Large intestine (tissue), 3 donors: ENCODE results near the gene ACVRL1. TPM values are rescaled to one million over a fixed set of nuclear protein-coding genes. Genes with fewer than 3 reads are reported as not detected.

Source experiments
- DNase-seq, 2 donors: peaks; one replicate each; pipeline versions ENCODE4 v3.0.0 to v3.0.0-alpha.2; 2013
- H3K27ac ChIP-seq: one replicate; pipeline ENCODE4 v1.5.1; 2013; ENCODE audit warnings: low read length
- H3K27me3 ChIP-seq: 2 replicates; pipeline ENCODE4 v1.6.1; 2013; ENCODE audit warnings: low read length; ENCODE audit not compliant: control insufficient read depth, insufficient read depth
- H3K36me3 ChIP-seq: 2 replicates; pipeline ENCODE4 v1.6.1; 2013; ENCODE audit warnings: low read length; ENCODE audit not compliant: control insufficient read depth, insufficient read depth
- H3K4me1 ChIP-seq: one replicate; pipeline ENCODE4 v1.6.1; 2013; ENCODE audit warnings: low read length; ENCODE audit not compliant: control insufficient read depth, insufficient read depth
- H3K4me3 ChIP-seq: one replicate; pipeline ENCODE4 v1.5.1; 2013; ENCODE audit warnings: low read length
- H3K9me3 ChIP-seq: one replicate; pipeline ENCODE4 v1.6.1; 2013; ENCODE audit warnings: mild to moderate bottlenecking, low read depth, low read length, moderate library complexity; ENCODE audit not compliant: control insufficient read depth
- WGBS: methylation state at CpG from one replicate; pipeline ENCODE4 v1.1.5; 2013; ENCODE audit warnings: low lambda C conversion rate; ENCODE audit not compliant: insufficient coverage; 5-methylcytosine and 5-hydroxymethylcytosine counted together
- polyA plus RNA-seq: library from polyadenylated mRNA; unstranded; fragments of 120-200 nt; gene quantifications from one replicate; pipeline ENCODE4 v1.2.1, GENCODE V29; 2013

Gene ACVRL1
- polyA plus RNA-seq, 1 donor, result 17.7 TPM

DNA sequence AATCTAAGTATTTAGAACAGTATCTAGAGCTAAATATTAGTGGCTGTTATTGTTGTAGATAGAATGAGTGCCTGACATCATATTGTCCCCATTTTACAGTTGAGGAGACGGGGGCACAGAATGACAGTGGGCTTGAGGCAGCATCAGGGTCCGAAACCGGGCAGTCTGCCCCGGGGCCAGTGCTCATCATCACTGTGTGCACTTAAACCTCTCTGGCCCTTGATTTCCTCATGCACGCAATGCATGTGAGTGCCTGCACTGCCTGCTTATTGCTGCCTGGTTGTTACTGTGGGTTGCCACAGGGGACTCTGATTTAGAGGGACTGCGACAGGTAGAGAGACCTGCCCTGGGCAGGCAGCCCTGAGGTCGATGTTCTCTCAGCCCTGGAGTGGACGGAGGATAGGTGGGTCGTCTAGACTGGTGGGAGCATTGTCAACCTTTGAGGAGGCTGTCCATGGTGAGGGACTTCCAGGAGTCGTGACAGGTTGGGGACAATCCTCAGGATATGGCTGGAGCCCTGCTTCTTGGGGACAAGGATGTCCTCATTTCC is 9.8 kb downstream of the ACVRL1 start:
- Histone ChIP-seq H3K4me1 (peaks cover 8% of the 10 kb centered on the region), H3K4me3 (no peak overlapping the region), H3K27ac (no peak overlapping the region), H3K36me3 (no peaks in the 10 kb centered on the region), H3K27me3 (no peaks in the 10 kb centered on the region), H3K9me3 (peaks cover 3% of the 10 kb centered on the region)
- no CpG with 5 or more reads among the region's 10 CpGs for WGBS
- DNase-seq, result no peak

- no peak for DNase-seq
- WGBS, result no CpG with 5 or more reads among the region's 16 CpGs
- Histone ChIP-seq H3K27ac (no peak overlapping the region), H3K36me3 (no peaks in the 10 kb centered on the region), H3K4me3 (no peak overlapping the region), H3K27me3 (no peaks in the 10 kb centered on the region), H3K4me1 (peaks cover 16% of the 10 kb centered on the region), H3K9me3 (peaks cover 3% of the 10 kb centered on the region)
Observed at GRCh38 chr12:51917746-51918453, 10.6 kb downstream of the ACVRL1 start.

DNA sequence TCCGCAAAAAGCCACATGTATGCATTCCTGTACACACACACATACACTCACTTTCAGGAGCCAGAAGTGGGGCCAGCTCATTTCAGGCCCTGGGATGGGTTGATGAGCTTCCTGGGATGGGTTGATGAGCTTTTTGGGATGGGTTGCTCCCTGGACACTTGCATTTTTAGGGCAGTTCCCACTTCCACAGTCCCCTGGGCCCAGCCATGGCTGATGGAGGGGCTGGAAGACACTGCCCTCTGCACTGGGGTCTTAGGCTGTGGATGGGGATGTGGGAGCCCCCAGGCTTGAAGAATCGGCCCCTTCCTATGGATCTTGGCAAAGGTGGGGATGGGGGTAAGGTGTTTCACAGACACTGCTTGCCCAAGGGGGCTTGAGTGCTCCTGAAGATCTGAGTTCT is 12.7 kb downstream of the ACVRL1 start:
- no CpG with 5 or more reads among the region's 2 CpGs for WGBS
- Histone ChIP-seq H3K27ac (no peak overlapping the region), H3K27me3 (no peaks in the 10 kb centered on the region), H3K9me3 (peaks cover 3% of the 10 kb centered on the region), H3K4me3 (no peak overlapping the region), H3K4me1 (peaks cover 23% of the 10 kb centered on the region), H3K36me3 (no peaks in the 10 kb centered on the region)
- DNase-seq, result no peak

GRCh38 chr12:51921017-51921725 is 13.9 kb downstream of the ACVRL1 start:
- no peaks in the 10 kb centered on the region for H3K9me3 ChIP-seq
- no peak overlapping the region for H3K4me3 ChIP-seq
- 40% methylated on average over 1 of the region's 7 CpGs for WGBS
- H3K36me3 ChIP-seq, result no peaks in the 10 kb centered on the region
- no peak for DNase-seq
- H3K4me1 ChIP-seq, result peaks cover 25% of the 10 kb centered on the region
- no peaks in the 10 kb centered on the region for H3K27me3 ChIP-seq
- no peak overlapping the region for H3K27ac ChIP-seq

GRCh38 chr12:51922146-51922545 is 14.8 kb downstream of the ACVRL1 start:
- Histone ChIP-seq H3K27ac (peak overlapping the region; percentile 4), H3K4me1 (peaks cover 28% of the 10 kb centered on the region), H3K4me3 (no peak overlapping the region), H3K36me3 (no peaks in the 10 kb centered on the region), H3K27me3 (no peaks in the 10 kb centered on the region), H3K9me3 (no peaks in the 10 kb centered on the region)
- DNase-seq, result no peak
- WGBS, result no CpG with 5 or more reads among the region's 2 CpGs

DNA sequence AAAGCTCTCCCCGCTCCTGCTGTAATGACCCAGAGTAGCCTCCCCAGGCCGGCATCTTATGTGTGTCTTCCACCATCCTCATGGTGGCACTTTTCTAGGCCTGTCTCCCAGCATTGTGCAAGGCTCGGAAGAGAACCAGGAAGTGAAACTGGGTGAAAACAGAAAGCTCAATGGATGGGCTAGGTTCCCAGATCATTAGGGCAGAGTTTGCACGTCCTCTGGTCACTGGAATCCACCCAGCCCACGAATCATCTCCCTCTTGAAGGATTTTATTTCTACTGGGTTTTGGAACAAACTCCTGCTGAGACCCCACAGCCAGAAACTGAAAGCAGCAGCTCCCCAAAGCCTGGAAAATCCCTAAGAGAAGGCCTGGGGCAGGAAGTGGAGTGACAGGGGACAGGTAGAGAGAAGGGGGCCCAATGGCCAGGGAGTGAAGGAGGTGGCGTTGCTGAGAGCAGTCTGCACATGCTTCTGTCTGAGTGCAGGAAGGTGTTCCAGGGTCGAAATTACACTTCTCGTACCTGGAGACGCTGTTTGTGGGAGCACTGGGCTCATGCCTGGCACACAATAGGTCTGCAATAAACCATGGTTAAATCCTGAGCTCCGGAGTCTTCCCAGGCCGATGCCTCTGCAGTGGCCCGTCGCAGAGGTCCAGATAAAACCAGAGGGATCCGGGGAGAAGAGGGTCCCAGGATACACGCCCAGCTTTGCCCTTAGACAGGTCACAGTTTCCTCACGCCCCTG is 15.6 kb downstream of the ACVRL1 start:
- DNase-seq, result peak; percentile 53 to 81
- Histone ChIP-seq H3K27ac (peak overlapping the region; percentile 4), H3K4me1 (peaks cover 25% of the 10 kb centered on the region), H3K9me3 (no peaks in the 10 kb centered on the region), H3K36me3 (no peaks in the 10 kb centered on the region), H3K4me3 (no peak overlapping the region), H3K27me3 (no peaks in the 10 kb centered on the region)
- WGBS, result no CpG with 5 or more reads among the region's 16 CpGs

DNA sequence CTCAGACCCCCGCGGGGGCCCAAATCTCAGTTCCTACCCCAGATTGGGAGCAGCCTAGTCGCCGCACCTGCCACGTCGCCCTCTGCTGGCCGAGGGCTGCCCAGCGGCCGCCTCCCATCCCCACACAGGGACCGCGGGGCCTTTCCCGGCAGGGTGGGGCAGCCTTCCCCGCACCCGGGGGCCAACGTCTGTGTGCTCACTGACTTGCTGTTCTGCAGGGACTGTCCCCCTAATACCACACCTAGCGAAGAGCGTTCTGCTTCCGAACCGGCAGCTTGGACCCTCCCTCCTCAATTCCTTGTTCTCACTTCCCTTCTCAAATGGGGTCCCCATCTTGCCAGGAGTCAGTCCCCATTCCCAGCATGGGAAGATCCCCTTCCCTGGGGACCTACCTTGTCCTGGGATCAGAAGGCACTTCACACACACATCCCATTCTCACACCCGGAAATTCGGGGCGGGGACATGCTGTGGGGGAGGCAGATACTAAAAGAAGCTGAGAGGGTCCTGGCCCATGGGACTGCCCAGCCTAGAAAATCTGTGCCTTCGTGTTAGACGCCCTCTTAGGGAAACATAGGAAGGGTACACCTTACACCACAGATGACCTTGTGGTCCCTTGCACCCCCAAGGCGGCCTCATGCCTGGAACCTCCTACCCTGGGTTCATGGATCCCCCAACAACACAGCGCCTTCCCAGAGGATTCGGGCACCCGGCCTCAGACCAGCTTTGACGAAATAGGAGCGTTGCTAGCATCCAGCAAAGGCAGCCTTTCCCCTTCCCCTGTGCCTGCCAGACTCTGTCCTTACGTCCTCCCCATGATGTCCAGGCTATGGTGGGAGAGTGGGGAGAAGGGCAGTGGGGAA is 16.4 kb downstream of the ACVRL1 start:
- Histone ChIP-seq H3K27me3 (no peaks in the 10 kb centered on the region), H3K27ac (no peak overlapping the region), H3K4me3 (no peak overlapping the region), H3K4me1 (peaks cover 21% of the 10 kb centered on the region), H3K9me3 (no peaks in the 10 kb centered on the region), H3K36me3 (no peaks in the 10 kb centered on the region)
- WGBS, result no CpG with 5 or more reads among the region's 31 CpGs
- peak in 1 of 2 donors; percentile 53 for DNase-seq

DNA sequence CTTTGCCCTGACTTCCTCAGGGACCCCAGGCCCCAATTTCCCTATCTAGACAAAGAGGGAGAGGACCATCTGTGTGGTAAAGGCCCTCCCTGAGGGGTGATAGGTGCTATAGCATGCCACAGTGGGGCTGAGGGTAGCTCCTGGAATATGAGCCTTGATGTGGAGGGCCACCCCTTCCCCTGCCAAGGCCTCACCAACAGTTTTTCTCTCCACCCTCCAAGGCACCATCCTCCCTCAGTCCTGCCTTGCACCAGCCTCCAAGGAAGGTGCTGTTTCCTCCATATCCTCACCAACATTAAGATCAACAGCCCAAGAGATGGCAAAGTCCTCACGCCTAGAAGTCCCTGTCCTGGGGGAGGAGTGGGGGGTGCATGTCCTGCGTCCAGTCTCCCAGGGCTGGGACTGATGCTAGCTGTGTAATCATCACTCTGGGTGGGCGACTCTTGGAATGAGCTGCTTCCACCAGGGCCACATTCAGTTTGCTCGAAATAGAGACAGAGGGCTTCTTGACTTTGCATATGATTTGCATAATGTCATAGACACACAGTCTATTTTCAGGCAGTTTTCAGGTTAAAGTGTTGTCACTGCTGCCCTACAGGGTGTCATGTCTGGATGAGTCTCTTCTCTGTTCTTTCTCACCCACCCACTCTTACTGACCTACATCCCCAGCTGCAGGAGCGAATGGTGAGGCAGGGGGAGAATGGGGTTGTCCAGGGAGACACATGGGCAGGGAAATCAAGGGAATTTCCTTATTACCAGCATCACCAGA is 17.4 kb downstream of the ACVRL1 start:
- no peak for DNase-seq
- Histone ChIP-seq H3K27me3 (no peaks in the 10 kb centered on the region), H3K27ac (no peak overlapping the region), H3K36me3 (no peaks in the 10 kb centered on the region), H3K4me3 (no peak overlapping the region), H3K9me3 (no peaks in the 10 kb centered on the region), H3K4me1 (peaks cover 21% of the 10 kb centered on the region)
- no CpG with 5 or more reads among the region's 5 CpGs for WGBS

DNA sequence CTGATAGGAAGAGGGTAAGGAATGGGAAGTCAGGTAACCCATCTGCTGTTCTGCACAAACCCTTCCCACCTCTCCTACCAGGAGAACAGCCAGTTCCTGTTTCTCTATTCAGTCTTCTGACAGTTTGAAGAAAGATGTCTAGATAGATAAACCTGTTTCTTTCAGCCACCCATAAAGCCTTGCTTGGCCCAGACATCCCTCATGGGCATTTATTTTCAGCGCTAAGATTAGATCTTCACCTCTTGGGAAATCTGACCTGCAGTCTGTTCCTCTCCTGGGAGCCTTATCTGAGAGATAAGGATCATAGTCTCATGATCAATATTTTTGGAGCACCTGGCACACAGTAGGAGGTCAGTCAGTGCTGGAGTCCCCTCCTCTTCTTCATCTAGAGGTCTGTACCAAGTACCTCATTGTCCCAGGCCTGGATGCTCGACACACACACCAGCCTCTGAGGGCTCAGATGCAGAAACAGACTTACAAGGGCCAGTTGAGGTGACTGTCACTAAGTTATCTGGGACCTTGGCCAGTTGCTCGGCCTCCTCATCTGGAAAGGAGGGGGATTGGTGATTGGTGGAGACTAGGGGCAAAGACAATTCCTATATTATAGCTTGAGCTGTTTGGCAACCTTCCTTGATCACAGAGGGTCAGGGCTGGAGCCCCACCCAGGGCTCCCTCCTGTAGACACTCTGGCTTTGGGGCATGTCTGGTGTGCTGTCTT is 18.2 kb downstream of the ACVRL1 start:
- Histone ChIP-seq H3K27ac (no peak overlapping the region), H3K4me3 (no peak overlapping the region)
- no peak for DNase-seq

More for the DNA sequence above, 18.2 kb downstream of the ACVRL1 start:
- no peaks in the 10 kb centered on the region for H3K27me3 ChIP-seq
- no peaks in the 10 kb centered on the region for H3K36me3 ChIP-seq
- WGBS, result no CpG with 5 or more reads among the region's 3 CpGs
- H3K4me1 ChIP-seq, result peaks cover 21% of the 10 kb centered on the region
- no peaks in the 10 kb centered on the region for H3K9me3 ChIP-seq
